GM18499 (cell line): ENCODE results near the gene ENTPD2.

ENCODE experiments used
- ATAC-seq: cut with Tn5 transposase; IDR thresholded peaks from one replicate; pipeline ENCODE4 v1.9.1; 2021; ENCODE audit warnings: moderate number of reproducible peaks; ENCODE audit not compliant: insufficient read depth, unreplicated experiment

ENTPD2 gene

GRCh38 chr9:137019891-137020683, 33.8 kb downstream of the ENTPD2 start:
- no peak for ATAC-seq

GRCh38 chr9:137018761-137019559, 34.9 kb downstream of the ENTPD2 start:
- no peak for ATAC-seq

GRCh38 chr9:137017791-137018497, 35.9 kb downstream of the ENTPD2 start:
- ATAC-seq = no peak

DNA sequence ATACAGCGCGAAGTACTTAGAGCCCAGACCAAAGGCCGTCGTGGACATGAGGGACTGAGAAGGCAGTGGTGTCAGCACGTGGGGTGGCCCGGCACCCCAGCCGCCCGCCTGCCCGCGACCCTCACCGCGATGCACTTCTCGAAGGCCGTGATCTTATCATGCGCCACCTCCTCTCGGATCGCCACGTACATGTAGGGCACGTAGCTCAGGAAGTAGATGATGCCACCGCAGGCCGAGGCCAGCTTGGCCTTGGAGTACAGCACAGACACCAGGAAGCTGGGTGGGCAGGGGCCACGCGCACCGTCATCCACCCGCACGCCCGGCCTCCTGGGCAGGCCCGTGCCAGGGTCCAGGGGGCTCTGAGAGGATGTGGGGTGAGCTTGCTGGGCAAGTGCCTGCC, 36.8 kb downstream of the ENTPD2 start:
- no peak for ATAC-seq

- no peak for ATAC-seq
Measured at GRCh38 chr9:137016436-137016835, 37.4 kb downstream of the ENTPD2 start.

DNA sequence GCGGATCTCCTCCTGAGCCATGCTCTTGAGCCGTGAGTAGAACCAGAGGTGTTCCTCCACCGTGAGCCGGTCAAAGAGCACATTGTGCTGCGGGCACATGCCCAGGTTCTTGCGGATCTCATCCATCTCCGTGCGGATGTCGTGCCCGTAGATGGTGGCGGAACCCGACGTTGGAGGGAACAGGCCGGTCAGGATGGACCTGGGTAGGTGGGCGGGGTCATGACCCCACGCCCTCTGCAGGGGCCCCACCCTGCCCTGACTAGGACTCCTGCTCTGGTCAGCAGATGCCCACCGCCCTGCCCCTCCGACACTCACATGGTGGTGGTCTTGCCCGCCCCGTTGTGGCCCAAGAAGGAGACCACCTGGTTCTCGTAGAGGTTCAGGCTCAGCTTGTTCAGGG, 37.9 kb downstream of the ENTPD2 start:
- ATAC-seq = no peak

DNA sequence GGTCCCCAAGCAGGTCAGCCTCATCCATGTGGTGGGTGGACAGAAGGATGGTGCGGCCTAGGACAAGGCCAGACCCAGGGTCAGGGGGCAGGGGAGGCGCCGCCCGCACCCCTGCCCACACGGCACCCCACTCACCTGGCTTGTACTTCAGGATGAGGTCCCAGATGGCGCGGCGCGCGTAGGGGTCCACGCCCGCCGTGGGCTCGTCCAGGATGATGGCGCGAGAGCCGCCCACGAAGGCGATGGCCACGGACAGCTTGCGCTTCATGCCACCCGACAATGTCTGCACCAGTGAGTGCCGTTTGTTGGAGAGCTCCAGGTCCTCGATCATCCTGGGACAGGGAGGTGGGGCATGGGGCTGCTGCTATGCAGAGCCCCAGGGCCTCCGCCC, 38.3 kb downstream of the ENTPD2 start:
- no peak for ATAC-seq

GRCh38 chr9:137014776-137015539, 38.9 kb downstream of the ENTPD2 start:
- no peak for ATAC-seq

DNA sequence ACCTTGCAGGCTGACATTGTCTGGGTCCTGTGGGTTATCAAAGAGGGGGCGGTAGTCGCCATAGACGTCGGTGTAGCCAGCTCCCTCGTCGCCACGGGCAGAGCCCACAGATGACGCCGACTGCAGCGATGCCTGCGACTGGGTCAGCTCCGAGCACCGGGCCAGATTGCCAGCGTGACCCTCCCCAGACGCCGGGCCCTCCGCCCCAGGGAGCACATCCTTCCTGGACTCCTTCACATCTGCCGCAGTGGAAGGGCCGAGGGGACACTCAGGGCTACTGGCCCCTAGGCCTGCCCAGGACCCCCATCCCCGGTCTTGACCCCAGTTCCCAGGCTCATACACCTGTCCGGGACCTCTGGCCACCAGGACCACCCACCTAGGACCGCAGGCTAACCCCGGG, 39.7 kb downstream of the ENTPD2 start:
- ATAC-seq = no peak

GRCh38 chr9:137013571-137013940, 40.3 kb downstream of the ENTPD2 start:
- no peak for ATAC-seq

DNA sequence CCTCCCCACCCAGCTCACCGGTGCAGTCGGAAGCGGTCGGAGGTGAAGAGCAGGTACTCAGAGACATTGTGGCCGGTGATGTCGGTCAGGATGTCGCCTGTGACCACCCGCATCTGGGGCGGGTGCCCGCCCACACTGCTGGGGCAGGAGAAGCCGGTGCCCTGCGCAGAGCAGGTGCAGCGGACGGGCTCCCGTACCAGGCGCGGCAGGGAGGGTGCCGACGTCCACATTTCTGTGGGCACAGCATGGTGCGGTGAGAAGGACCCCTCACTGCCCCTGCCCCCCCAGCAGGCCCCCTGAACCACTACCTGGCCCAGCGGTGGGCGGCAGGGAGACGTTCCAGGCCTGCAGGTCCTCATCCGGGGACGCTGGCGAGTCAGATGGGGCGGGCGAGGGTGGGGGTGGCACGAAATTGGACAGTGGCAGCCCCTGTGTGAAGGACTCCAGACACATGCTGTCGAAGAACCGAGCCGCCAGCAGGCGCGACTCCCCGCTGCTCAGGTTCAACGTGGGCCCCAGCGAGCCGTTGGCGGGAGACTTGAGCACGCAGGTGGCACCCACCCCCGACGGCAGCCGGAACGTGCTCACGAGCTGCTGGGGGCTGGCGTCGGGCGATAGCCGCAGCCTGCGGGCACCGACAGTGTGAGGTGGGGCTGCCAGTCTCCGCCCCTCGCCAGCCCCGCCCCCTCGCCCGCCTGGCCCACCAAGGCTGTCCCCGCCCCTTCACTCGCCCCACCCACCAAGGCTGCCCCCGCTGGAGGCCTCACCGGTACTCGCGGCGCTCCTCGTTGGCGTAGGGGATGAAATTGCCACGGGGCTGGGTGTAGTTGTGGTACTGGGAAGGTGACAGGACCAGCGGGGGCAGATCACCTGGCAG, 40.9 kb downstream of the ENTPD2 start:
- ATAC-seq = no peak

DNA sequence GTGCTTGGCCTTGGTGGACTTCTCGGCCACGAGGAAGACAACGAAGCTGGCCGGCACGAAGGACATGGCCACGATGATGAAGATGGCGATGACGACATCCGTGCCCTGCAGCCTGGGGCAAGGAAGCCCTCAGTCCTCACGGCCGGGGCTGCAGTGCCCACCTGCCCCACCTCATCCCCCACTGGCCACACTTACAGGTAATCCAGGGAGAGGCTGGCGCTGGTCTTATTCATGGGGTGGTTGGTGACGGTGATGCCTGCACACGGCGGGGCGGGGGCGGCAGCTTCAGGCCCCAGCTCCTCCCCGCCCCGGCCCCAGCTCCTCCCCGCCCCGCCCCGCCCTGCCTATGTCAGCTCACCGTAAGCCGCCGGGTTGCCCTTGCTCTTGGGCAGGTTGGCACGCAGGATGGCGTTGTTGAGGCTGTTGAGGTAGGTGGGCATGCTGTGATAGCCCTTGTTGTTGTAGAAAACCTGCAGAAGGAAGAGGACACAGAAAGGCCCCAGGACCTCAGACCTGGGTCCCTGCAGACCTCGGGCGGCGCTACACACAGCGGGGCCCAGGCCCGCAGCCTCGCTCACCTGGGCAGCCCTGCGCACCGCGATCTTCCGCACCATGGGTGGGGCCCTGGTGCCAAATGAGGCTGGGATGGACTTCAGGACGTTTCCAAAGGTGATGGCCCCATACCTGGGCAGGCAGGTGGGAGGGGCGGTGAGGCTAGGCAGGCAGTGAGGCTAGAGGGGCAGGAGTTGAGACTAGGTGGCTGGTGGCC, 41.8 kb downstream of the ENTPD2 start:
- ATAC-seq = no peak

DNA sequence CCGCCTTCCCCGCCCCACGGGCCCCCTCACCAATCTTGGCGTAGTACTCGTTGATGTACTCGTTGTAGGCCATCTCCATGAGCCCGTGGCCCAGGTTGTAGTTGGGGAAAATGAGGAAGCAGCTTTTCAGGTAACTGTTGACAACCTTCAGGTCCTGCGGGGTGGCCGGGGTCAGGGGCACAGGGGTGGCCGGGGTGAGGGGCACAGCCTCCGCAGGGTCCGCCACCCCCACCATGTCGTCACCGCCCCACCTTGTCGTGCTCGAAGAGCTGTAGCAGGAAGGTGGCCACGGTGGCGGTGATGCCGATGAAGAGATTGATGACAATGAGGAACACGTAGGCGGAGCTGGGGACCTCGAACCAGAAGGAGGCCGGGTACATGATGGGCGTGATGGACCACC, 42.7 kb downstream of the ENTPD2 start:
- no peak for ATAC-seq

GRCh38 chr9:137009938-137010732, 43.7 kb downstream of the ENTPD2 start:
- no peak for ATAC-seq

DNA sequence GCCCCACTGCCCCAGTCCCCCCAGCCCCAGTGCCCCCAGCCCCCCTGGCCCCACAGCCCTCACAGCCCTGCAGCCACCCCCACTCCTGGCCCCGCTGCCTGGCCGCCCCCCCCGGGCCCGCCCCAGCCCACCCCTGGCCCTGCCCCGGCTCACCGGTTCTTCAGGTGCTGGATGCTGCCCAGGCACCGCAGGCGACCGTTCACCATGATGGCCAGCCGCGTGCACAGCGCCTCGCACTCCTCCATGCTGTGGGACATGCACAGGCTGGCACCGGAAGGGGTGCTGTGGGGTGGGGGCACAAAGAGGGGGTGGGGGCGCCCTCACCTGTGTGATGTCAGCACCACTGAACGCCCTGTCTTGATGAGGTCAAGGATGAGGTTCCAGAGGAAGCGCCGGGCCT, 44.6 kb downstream of the ENTPD2 start:
- no peak for ATAC-seq

GRCh38 chr9:137008312-137008711, 45.5 kb downstream of the ENTPD2 start:
- ATAC-seq = no peak

- no peak for ATAC-seq
Measured at GRCh38 chr9:137007816-137008270, 46.0 kb downstream of the ENTPD2 start.
